ENCODE measurements around the gene MORN5. TPM values are rescaled to one million over a fixed set of nuclear protein-coding genes. Genes with fewer than 3 reads are reported as not detected.

MORN5 gene
- total and polyA plus RNA-seq, 9 of the 15 experiments (the other 6 are each of a cell fraction or from before 2014, with no cell fraction given): not detected

DNA sequence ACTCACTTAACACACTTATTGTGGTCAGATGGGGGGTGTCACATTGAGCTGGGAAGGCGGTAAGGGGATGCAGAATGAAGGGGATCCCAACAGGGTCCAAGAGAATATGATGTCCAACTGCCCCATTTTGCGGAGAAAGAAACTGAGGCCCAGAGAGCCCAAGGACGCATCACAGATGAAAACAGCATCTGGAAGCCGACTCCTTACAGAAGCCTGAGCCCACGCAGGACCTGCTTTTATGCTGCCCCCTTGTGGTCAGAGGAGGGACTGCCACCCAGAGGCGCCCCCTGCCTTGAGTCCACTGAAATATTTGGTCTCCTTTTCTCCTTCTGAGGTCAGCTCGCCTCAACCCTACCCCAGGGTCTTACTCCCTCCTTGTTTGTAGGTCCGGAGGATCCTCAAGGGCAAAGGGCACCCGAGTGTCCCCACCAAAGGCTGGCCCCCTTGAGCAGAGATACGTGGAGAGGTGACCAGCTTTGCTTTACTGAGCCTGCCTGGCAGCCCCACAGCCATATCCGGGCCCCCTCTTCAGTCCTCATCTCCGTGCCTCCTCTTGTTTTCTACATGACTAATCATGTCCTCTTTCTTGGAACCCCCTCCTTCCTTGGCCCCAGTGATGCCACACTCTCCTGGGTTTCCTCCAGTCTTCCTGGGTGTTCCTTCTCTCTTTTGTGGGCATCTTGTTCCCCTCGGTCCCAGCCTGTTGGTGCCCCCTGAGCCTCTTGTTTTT, 36.6 kb upstream of the MORN5 start (continued):
- TF ChIP-seq ATF1 (CRISPR knock-in tag; IDR thresholded peaks at IDR 0.05) (no peak), ATF1 (tag; IDR thresholded peaks at IDR 0.05) (0 out of 2 replicates have a peak, but pooled peaks have one; percentile 27), BRD4 (IDR thresholded peaks at IDR 0.05) (no peak), HDGF (IDR thresholded peaks at IDR 0.05) (no peak), SRSF1 (IDR thresholded peaks at IDR 0.05; ENCODE audit: low read depth, low read length) (no peak), ZNF263 (CRISPR knock-in tag; IDR thresholded peaks at IDR 0.05; ENCODE audit: borderline replicate concordance) (no peak), HDAC3 (IDR thresholded peaks at IDR 0.05; ENCODE audit: borderline replicate concordance, partially characterized antibody) (no peak), RBM25 (IDR thresholded peaks at IDR 0.05; ENCODE audit: low read depth, low read length, severe bottlenecking) (no peak), XRCC5 (IDR thresholded peaks at IDR 0.05; ENCODE audit: low read depth, low read length) (peak; percentile 94), ZC3H4 (CRISPR knock-in tag; IDR thresholded peaks at IDR 0.05; ENCODE audit: borderline replicate concordance) (no peak), ZFP1 (CRISPR knock-in tag; IDR thresholded peaks at IDR 0.05) (no peak), GATAD2B (IDR thresholded peaks at IDR 0.05; ENCODE audit: borderline replicate concordance) (no peak), ZNF239 (CRISPR knock-in tag; IDR thresholded peaks at IDR 0.05) (no peak), ZBTB17 (CRISPR knock-in tag; IDR thresholded peaks at IDR 0.05) (no peak), LARP7 (IDR thresholded peaks at IDR 0.05) (no peak), U2AF2 (optimal IDR thresholded peaks at IDR 0.05; ENCODE audit: low read depth, low read length) (no peak), ZKSCAN1 (IDR thresholded peaks at IDR 0.05; ENCODE audit: low read depth, low read length) (no peak), KDM4B (IDR thresholded peaks at IDR 0.05; ENCODE audit: borderline replicate concordance in 2 of 2, low read depth in 1 of 2) (no peak), SETDB1 (IDR thresholded peaks at IDR 0.05; ENCODE audit: low read length) (no peak), FOXP1 (CRISPR knock-in tag; IDR thresholded peaks at IDR 0.05) (0 out of 2 replicates have a peak, but pooled peaks have one; percentile 34), ZNF589 (CRISPR knock-in tag; IDR thresholded peaks at IDR 0.05; ENCODE audit: low read depth) (no peak), NEUROD1 (IDR thresholded peaks at IDR 0.05; ENCODE audit: borderline replicate concordance, low read depth, low read length, partially characterized antibody) (no peak), ZNF41 (CRISPR knock-in tag; conservative IDR thresholded peaks at IDR 0.05) (no peak), DNMT1 (IDR thresholded peaks at IDR 0.05) (no peak), ZNF785 (CRISPR knock-in tag; IDR thresholded peaks at IDR 0.05) (no peak), CTBP1 (IDR thresholded peaks at IDR 0.05; ENCODE audit: borderline replicate concordance) (peak; percentile 47; the same call in 1 of the 2 replicates)
- TF ChIP-seq, protein P1, sequence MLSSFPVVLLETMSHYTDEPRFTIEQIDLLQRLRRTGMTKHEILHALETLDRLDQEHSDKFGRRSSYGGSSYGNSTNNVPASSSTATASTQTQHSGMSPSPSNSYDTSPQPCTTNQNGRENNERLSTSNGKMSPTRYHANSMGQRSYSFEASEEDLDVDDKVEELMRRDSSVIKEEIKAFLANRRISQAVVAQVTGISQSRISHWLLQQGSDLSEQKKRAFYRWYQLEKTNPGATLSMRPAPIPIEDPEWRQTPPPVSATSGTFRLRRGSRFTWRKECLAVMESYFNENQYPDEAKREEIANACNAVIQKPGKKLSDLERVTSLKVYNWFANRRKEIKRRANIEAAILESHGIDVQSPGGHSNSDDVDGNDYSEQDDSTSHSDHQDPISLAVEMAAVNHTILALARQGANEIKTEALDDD (IDR thresholded peaks at IDR 0.05): no peak
- TF ChIP-seq, protein P2, sequence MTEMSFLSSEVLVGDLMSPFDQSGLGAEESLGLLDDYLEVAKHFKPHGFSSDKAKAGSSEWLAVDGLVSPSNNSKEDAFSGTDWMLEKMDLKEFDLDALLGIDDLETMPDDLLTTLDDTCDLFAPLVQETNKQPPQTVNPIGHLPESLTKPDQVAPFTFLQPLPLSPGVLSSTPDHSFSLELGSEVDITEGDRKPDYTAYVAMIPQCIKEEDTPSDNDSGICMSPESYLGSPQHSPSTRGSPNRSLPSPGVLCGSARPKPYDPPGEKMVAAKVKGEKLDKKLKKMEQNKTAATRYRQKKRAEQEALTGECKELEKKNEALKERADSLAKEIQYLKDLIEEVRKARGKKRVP (CRISPR knock-in tag; IDR thresholded peaks at IDR 0.05): no peak
- TF ChIP-seq, protein P3, sequence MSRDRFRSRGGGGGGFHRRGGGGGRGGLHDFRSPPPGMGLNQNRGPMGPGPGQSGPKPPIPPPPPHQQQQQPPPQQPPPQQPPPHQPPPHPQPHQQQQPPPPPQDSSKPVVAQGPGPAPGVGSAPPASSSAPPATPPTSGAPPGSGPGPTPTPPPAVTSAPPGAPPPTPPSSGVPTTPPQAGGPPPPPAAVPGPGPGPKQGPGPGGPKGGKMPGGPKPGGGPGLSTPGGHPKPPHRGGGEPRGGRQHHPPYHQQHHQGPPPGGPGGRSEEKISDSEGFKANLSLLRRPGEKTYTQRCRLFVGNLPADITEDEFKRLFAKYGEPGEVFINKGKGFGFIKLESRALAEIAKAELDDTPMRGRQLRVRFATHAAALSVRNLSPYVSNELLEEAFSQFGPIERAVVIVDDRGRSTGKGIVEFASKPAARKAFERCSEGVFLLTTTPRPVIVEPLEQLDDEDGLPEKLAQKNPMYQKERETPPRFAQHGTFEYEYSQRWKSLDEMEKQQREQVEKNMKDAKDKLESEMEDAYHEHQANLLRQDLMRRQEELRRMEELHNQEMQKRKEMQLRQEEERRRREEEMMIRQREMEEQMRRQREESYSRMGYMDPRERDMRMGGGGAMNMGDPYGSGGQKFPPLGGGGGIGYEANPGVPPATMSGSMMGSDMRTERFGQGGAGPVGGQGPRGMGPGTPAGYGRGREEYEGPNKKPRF (IDR thresholded peaks at IDR 0.05; ENCODE audit: low read depth, low read length): no peak

All from K562 (cell line).